CD4-positive, alpha-beta T cell treated with Interleukin-4 for 1 hour (primary cell): ENCODE measurements around the gene PPFIBP2.
A peak's percentile ranks its signal among the peaks of the same experiment; 100 is the strongest.
"Not testable (repeated sequence)": the region's sequence is repeated elsewhere in the genome, so short reads cannot be mapped to it uniquely, and the experiment has no call there.

Experiments
- DNase-seq, 2 donors: peaks; one replicate each; pipeline ENCODE4 v3.0.0-alpha.2; 2020 to 2022

The PPFIBP2 gene

GRCh38 chr11:7500251-7500650 is 13.5 kb upstream of the PPFIBP2 start:
- DNase-seq, result no peak

GRCh38 chr11:7501251-7501650 is 12.5 kb upstream of the PPFIBP2 start:
- no peak for DNase-seq

- no peak for DNase-seq
Observed at GRCh38 chr11:7501894-7502293, 11.9 kb upstream of the PPFIBP2 start.

DNA sequence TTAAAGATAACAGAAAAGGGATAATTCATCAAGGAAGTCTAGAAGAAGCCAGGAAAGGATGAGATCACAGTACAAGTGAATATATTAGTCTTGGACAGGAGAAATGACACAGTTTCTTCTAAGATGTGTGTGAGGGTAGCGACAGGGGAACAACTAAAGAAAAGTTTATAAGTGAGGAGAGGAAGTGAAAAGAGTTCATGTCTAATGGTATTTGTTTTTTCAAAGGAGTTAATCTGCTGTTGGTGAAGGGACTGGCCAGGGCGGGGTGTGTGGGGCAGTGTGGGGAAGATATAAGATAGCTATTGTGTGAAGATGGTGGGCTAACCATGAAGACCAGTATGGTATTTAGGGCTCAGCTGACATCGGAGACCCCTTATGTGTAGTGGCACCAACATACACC is 7.6 kb upstream of the PPFIBP2 start:
- no peak for DNase-seq

DNA sequence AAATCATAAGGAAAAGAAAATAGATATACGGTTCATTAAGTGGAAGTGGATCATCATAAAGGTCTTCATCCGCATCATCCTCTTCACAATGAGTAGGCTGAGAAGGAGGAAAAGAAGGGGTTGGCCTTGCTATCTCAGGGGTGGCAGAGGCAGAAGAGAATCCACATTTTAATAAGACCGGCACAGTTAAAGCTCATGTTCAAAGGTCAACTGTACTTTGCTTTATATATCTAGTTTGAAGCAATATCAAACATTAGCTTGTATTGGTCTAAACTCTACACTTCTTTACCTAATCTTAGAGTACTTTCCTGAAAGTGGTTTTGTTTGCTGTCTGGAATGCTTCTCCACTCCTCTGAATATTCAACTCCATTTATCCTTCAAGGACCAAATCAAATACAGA is 5.7 kb upstream of the PPFIBP2 start:
- DNase-seq, result no peak

GRCh38 chr11:7509966-7510365 is 3.8 kb upstream of the PPFIBP2 start:
- no peak for DNase-seq

DNA sequence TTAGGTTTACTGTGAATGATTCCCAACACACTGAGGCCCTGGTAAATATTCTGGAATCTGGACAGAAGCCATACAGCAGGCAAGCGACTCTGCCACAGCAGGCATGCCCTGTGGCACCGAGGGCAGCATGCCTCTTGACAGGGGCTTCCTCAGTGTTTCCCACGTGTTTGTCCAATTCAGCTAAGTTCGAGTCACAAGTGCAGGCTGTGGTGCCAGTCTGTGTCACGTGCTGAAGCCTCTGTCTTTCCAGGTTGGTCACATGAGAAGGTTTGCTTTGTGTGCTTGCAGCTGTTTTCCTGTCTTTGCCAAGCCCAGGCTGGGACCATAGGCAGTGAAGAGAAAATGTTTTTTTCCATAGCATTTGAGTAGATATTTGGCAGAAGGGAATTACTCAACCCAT is 2.4 kb upstream of the PPFIBP2 start:
- no peak for DNase-seq

DNA sequence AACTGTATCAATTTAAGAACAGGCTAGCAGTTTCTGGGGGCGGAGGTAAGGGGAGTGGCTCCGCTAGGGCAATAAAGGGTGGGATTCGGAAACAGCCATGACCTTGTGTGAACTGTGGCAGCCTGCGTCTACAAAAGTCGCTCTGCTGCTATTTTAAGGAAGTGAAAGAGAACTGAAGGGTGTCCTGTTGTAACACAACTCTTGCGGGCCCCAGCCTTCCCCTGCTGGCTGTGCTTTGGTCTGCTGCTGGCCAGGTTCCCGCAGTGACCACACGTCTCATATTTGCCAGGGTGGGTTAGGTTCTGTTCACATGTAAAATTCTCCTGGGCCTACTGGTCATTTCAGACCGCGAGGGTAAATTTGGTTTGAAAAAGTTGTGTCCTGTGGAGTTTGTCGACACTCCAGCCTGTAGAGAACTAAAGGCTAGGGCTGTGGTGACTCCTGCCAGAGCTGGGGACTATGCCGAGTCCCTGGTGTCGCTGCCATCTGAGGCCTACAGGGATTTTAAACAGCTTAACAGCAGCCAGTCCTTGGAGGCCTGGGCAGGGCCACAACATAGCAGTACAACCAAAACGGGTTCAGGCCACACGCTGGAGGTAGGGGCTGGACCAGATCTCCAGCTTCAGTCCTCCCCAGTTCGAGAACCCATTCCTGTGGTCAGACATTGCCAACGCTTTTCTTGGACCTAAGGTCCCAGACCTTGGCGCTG is 1.1 kb upstream of the PPFIBP2 start:
- peak in 1 of 2 donors; percentile 82 for DNase-seq

DNA sequence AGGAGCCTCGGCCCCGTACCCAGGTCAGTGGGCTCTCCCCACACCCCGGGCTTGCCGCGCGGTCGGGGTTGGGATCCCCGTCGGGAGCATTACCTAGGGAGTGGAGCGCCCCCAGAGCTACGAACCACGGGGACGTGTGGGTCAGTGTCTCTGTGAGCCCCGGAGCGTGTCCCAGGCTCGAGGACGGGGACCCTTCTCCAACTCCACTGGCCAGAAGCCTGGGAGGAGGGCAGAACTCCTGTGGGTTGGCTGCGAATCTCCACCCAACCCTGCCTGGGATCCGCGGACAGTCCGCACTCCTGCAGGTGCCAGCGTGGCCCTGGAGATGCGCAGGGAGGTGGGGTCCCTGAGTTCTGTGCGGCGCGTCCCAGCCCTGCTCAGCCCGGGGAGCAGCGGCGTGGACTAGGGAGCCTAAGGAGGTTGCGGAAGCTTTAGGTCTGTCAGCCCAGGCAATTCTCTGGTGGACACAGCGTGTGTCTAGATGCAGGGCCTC is 346 bp downstream of the PPFIBP2 start:
- no peak for DNase-seq

DNA sequence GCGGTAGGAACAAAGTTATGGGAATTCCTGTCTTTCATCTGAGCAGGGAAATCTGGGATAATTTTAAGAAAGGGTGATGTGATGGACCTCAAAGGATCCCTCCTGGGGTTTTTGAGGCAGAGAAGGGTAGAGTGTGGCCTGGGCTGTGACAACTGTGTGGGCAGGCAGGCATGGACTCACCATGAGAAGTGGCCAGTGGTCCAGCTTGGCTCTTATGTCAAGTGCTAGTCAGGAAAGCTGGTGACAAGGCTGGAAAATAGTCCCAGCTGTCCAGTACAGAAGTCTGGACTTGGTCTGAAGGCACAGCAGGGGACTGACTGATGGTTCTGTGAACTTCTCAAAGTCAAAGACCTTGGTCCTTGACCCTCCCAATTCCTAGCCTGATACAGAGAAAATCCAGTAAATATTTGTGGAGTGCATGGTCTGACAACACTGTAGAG is 1.7 kb downstream of the PPFIBP2 start:
- no peak for DNase-seq

DNA sequence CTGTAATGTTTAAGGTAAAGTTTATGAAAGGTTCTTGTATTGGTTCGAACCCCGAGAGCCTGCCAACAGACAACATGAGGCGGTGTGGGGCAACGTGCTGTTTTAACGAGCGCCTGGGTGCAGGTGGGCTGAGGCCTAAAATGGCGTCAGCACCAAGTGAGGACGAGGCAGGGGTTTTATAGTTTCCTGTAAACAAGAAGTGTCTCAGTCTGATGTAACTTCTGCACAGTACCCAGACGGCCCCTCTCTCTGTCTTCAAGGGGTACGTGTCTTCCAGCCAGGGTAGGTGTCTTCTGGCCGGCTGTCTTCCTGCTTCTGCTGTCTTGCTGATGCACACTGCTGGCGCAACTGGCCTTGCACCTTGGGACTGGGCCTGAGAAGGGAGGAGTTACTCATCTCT is 2.7 kb downstream of the PPFIBP2 start:
- no peak for DNase-seq

DNA sequence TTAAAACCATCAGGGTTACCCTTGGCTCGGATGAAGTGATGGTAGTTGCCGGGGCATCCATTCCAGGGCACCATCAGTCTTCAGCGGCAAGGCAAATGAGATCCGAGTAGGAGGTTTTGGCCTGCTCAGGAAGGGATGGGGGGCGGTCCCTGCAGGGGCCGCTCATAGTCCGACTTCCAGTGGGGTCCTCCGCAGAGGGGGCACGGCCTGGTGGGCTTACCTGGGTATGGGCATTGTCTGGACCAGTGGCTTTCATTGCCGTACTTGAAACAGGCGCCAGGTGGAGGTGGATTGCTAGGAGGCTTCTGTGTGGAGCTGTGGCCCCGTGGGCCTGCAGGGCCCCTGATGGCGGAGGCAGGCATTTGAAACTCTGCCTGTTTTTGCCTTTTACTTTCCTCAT is 3.9 kb downstream of the PPFIBP2 start:
- DNase-seq, result not testable (repeated sequence)

- DNase-seq, result no peak
Observed at GRCh38 chr11:7518811-7519562, 5.2 kb downstream of the PPFIBP2 start.

- DNase-seq, result no peak
Observed at GRCh38 chr11:7520011-7520942, 6.5 kb downstream of the PPFIBP2 start.

DNA sequence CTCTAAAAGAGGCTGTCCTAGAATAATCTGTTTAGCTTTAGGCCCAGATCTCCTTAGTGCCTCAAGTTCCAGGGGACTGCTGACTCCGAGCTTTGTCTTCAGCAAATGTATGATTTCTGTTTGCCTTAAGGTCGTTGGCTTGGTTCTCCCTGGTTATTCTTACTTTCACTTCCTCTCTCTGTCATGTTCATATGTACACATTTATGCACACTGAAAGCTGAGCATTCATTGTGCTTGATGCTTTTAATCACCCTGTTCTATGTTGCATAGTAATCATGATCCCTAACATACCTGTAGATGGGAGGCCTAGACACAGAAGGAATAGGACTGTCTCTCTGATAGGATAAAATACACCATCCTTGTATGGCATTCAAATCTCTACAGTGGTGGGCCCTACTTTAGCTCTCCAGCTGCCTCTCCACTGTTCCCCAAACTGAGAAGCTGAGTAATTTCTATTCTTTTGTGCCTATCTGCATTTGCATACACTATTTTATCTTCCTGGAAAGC is 7.2 kb downstream of the PPFIBP2 start:
- no peak for DNase-seq

- DNase-seq, result no peak
Observed at GRCh38 chr11:7522121-7522520, 8.3 kb downstream of the PPFIBP2 start.

DNA sequence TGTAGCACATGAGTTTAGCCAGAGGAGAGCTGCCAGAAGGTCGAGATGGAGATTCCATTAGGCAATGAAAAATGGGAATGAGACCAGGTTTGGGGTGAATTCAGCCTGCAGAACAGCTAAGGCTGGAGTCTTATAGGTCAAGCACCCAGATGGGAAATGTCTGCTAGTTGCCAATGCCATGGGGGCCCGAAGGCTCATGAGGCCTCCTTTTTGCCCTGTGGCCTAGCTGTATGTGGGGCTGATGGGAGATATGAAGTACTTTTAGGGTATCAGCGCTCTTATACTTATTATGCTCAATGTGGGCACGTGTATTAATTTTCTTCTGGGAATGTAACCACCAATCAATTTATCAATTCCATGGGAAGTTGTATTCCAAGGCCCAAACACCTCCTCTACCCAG is 8.7 kb downstream of the PPFIBP2 start:
- no peak for DNase-seq

- peak in 1 of 2 donors; percentile 20 for DNase-seq
Observed at GRCh38 chr11:7523416-7524210, 9.8 kb downstream of the PPFIBP2 start.

- peak in 1 of 2 donors; percentile 44 for DNase-seq
Observed at GRCh38 chr11:7524462-7525235, 10.8 kb downstream of the PPFIBP2 start.

- DNase-seq, result no peak
Observed at GRCh38 chr11:7525424-7525823, 11.6 kb downstream of the PPFIBP2 start.

DNA sequence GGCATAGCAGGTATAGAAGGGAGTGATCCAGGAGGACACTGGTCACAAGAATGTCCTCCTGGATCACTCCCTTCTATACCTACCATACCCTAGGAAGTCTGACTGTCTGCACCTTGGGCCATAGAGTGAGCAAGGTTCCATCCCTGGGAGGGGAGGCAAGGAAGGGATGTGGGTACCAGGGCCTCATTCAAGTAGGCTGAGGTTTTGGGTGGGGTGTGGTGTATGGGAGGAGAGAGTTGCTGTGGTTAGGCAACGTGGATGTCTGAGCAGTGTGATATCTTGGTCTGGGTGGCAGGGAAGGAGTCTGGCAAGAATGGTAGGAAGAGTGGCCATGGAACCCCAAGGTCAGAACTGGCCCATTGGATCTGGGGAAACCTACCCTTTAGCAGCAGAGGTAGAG is 13.2 kb downstream of the PPFIBP2 start:
- peak in 1 of 2 donors; percentile 58 for DNase-seq
